BJ (cell line): ENCODE measurements around the gene EFNA1. TPM values are rescaled to one million over a fixed set of nuclear protein-coding genes. Genes with fewer than 3 reads are reported as not detected.
"Not testable (repeated sequence)": the region's sequence is repeated elsewhere in the genome, so short reads cannot be mapped to it uniquely, and the experiment has no call there.

Source experiments
- CTCF ChIA-PET: fragments of 350-600 bp; formaldehyde crosslinking; extraction: SDS; loops from one replicate; lab custom pipeline; 2021; ENCODE audit warnings: antibody characterized with exemption, inconsistent platforms; lab: Yijun Ruan, JAX
- POLR2A ChIA-PET: fragments of 300-600 bp; sonication (Branson Sonifier 250); formaldehyde crosslinking; extraction: SDS; loops from one replicate; lab custom pipeline; 2021; ENCODE audit warnings: antibody characterized with exemption; lab: Charles Lee
- DNase-seq: peaks from one replicate; pipeline ENCODE4 v3.0.0-alpha.2; 2011; ENCODE audit warnings: low read depth
- H3K27me3 ChIP-seq: 2 replicates; pipeline ENCODE4 v1.6.0; 2011; ENCODE audit warnings: low read length; ENCODE audit not compliant: control insufficient read depth, insufficient read depth
- H3K36me3 ChIP-seq: 2 replicates; pipeline ENCODE4 v1.5.1; 2011; ENCODE audit warnings: low read length; ENCODE audit not compliant: control insufficient read depth, insufficient read depth
- H3K4me3 ChIP-seq: 2 replicates; pipeline ENCODE4 v1.5.1; 2011; ENCODE audit warnings: low read depth, mild to moderate bottlenecking, control low read depth, low read length
- polyA plus RNA-seq: library from polyadenylated mRNA; depleted of rRNA; stranded (reverse); fragments of >200 nt; gene quantifications from 2 replicates; pipeline ENCODE4 v1.2.3, GENCODE V29; 2011
- TF ChIP-seq, protein P1 (sequence below): IDR thresholded peaks from 2 replicates; pipeline ENCODE4 v1.5.1; 2011; ENCODE audit warnings: low read depth, mild to moderate bottlenecking, control low read depth, inconsistent platforms, low read length, moderate library complexity; ENCODE audit not compliant: insufficient read depth

Gene EFNA1
- polyA plus RNA-seq, 1 experiment, result 1.6 TPM

DNA sequence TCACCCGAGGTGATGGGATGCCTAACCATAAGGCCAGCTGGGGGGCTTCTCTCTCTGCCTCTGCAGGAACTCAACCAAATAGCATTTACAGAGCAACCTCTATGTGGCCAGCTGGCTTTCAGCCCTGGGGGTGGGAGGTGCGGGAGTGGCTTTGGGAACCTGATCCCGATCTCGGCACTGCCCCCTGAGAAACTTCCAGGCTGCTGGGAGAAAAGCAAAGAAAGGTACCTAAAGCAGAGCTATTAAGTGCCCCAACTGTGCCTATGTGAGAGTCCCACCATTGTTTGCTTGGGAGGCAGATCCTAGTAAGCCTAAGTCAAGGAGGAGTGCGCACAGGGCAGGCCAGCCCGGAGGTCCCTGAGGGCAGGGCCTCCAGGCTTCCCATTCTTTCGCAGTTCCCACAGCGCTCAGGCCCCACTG lies 38.4 kb downstream of the EFNA1 start:
- DNase-seq, result no peak
- Histone ChIP-seq H3K36me3 (peaks cover 2% of the 10 kb centered on the region; the same call in 1 of the 2 replicates), H3K27me3 (peaks cover 4% of the 10 kb centered on the region; the same call in 1 of the 2 replicates), H3K4me3 (no peak overlapping the region)
- CTCF ChIA-PET, result interaction anchor here (0.6 to 11.3 kb wide), 13 partner anchors 10 to 121 kb away, joined by 3 to 259 read pairs (median 5); no protein-coding TSS in a partner anchor
- POLR2A ChIA-PET, result no interaction called here
- TF ChIP-seq, protein P1, sequence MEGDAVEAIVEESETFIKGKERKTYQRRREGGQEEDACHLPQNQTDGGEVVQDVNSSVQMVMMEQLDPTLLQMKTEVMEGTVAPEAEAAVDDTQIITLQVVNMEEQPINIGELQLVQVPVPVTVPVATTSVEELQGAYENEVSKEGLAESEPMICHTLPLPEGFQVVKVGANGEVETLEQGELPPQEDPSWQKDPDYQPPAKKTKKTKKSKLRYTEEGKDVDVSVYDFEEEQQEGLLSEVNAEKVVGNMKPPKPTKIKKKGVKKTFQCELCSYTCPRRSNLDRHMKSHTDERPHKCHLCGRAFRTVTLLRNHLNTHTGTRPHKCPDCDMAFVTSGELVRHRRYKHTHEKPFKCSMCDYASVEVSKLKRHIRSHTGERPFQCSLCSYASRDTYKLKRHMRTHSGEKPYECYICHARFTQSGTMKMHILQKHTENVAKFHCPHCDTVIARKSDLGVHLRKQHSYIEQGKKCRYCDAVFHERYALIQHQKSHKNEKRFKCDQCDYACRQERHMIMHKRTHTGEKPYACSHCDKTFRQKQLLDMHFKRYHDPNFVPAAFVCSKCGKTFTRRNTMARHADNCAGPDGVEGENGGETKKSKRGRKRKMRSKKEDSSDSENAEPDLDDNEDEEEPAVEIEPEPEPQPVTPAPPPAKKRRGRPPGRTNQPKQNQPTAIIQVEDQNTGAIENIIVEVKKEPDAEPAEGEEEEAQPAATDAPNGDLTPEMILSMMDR, result no peak

DNA sequence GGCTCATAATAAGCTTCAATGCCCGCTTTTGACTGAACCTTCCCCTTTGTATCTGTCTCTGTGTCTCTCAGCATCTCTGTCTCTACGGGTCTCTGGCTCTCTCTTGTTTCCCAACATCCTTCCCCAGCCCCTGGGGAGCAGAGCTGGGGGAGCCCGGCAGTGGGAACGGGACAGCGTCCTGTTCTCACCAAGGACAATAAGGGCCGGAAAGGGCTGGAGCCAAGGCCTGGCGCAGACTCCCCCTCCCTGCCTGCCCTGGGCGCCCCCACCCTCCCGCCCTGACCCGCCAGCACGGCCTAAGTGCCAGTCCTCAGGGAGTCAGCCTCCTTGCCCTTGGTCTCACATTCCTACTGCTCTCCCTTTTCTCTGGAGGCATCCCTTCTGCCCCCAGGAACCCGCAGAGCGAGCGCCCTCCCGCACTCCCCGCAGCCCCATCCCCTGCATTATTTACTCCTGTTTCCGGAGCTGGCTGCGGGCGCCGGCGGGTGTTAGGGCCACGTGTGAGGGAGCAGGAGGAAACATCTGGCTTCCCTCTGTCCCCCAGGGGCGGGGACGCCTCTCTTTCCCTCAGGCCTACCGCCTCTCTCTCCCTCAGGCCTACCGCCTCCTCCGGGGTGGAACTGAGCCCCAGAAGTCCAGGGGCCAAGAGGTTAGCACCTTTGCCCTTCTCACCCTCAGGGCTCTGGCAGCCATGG lies 38.9 kb downstream of the EFNA1 start:
- ChIA-PET CTCF (interaction anchor here (0.6 to 11.3 kb wide), 22 partner anchors 7 to 294 kb away, joined by 3 to 259 read pairs (median 4); partner anchors contain the start of gene SLC50A1), POLR2A (no interaction called here)
- Histone ChIP-seq H3K27me3 (peaks cover 4% of the 10 kb centered on the region; the same call in 1 of the 2 replicates), H3K4me3 (no peak overlapping the region), H3K36me3 (peaks cover 2% of the 10 kb centered on the region; the same call in 1 of the 2 replicates)
- TF ChIP-seq, protein P1, result no peak
- DNase-seq, result no peak

DNA sequence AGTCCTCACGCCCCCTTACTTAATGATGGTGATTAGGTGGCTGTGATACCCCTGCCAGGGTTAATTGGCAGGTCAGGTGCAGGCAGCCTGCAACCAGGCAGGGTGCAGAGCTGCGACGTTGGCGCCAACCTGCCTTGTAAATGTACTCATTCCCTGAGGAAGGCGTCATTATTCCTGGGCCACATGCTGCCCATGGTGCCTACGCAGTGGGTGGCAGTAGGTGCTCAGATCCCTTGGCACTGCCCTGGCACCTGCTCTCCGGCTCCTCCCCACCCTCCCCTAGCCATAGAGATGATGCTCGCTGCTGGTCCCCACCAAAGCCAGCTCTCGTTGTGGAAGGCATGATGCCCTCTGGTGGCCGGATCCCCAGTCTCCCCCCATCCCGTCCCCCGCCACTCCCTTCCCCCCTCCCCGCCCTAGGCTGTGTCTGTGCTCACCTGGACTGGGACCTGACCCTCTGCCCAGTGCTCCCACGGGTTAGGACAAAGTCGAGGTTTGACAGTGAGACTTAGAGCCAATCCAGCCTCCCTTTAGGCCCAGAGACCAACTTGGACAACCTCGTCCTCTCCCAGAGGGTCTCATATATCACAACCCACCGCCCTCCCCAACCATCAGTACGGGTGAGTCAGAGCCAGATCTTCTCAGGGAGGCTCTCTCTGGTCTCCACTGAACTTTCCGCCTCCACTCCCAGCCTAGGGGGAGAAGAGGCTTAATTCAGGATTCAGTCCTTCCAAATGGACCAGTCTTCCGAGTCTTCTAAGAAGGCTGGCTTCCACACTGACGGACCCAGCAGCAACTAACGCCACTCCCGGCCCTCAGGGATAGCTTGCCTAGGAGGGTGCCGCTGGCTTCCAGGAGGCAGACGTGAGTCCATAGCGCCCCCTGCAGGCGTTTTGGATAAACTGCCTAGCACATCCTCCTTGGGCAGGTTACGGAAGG lies 39.8 kb downstream of the EFNA1 start:
- no peak overlapping the region for H3K4me3 ChIP-seq
- H3K27me3 ChIP-seq, result peaks cover 4% of the 10 kb centered on the region; the same call in 1 of the 2 replicates
- ChIA-PET CTCF (interaction anchor here (0.6 to 11.3 kb wide), 35 partner anchors 8 to 431 kb away, joined by 3 to 259 read pairs (median 4); partner anchors contain the start of genes ADAM15, EFNA4 and SLC50A1), POLR2A (no interaction called here)
- peaks cover 2% of the 10 kb centered on the region; the same call in 1 of the 2 replicates for H3K36me3 ChIP-seq
- TF ChIP-seq, protein P1, result peak; percentile 90
- DNase-seq, result no peak

DNA sequence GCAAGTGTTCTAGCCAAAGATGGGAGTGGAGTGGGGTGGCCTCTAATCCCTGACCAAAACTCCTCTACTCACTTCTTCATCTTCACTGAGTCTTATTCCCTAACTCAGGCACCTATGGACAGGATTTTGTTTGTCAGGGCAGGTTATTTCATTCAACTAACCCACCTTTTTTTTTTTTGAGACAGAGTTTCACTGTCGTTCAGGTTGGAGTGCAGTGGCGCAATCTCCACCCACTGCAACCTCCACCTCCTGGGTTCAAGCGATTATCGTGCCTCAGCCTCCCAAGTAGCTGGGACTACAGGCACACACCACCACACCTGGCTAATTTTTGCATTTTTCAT lies 40.4 kb downstream of the EFNA1 start:
- CTCF ChIA-PET, result interaction anchor here (0.6 to 11.3 kb wide), 27 partner anchors 9 to 431 kb away, joined by 3 to 259 read pairs (median 5); partner anchors contain the start of genes ADAM15, EFNA4 and SLC50A1
- POLR2A ChIA-PET, result not testable (repeated sequence)

DNA sequence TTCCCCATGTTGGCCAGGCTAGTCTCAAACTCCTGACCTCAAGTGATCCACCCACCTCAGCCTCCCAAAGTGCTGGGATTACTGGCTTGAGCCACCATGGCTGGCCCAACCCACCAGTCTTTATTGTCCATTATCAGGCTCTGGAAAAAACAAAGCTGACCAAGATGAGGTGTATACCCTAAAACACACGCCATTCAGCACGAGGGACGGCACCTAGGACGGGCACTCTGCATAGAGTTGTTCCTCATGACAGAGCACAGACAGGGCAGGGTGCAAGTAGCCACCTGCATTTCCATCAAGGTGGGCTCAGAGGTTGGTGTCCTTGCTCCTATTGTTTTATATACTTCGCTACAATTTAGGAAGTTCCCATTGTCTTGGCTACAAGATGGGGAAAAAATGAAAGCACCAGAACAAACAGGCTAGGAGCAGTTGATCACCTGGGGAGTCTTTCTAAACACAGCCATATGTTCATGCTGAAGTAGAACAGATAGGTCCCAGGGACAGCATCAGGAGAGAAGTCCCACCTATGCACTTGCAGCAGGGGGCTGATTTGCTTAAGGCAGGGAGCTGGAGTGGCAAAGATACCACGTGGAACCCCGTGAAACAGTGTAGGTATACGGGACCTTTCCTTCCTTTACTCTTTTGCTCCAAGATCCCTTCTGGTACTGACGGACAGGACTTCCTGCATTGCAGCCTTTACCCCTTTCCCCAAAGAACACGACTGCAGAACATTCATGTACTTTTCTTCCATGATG lies 41.0 kb downstream of the EFNA1 start:
- no peak for DNase-seq
- ChIA-PET POLR2A (no interaction called here), CTCF (interaction anchor here (0.6 to 11.3 kb wide), 24 partner anchors 8 to 124 kb away, joined by 3 to 259 read pairs (median 6); partner anchors contain the start of genes ADAM15, EFNA4 and SLC50A1)
- Histone ChIP-seq H3K36me3 (peaks cover 2% of the 10 kb centered on the region; the same call in 1 of the 2 replicates), H3K4me3 (no peak overlapping the region), H3K27me3 (peaks cover 4% of the 10 kb centered on the region; the same call in 1 of the 2 replicates)
- TF ChIP-seq, protein P1, result no peak

More for the DNA sequence above, 40.4 kb downstream of the EFNA1 start:
- DNase-seq, H3K4me3 ChIP-seq, H3K36me3 ChIP-seq, H3K27me3 ChIP-seq: not testable (repeated sequence)
